Measurements from ENCODE around the gene ATP2A3. TPM values are rescaled to one million over a fixed set of nuclear protein-coding genes. Genes with fewer than 3 reads are reported as not detected.

ATP2A3 gene
- total RNA-seq, 1 donor from 2014 or later, result 147 TPM

DNA sequence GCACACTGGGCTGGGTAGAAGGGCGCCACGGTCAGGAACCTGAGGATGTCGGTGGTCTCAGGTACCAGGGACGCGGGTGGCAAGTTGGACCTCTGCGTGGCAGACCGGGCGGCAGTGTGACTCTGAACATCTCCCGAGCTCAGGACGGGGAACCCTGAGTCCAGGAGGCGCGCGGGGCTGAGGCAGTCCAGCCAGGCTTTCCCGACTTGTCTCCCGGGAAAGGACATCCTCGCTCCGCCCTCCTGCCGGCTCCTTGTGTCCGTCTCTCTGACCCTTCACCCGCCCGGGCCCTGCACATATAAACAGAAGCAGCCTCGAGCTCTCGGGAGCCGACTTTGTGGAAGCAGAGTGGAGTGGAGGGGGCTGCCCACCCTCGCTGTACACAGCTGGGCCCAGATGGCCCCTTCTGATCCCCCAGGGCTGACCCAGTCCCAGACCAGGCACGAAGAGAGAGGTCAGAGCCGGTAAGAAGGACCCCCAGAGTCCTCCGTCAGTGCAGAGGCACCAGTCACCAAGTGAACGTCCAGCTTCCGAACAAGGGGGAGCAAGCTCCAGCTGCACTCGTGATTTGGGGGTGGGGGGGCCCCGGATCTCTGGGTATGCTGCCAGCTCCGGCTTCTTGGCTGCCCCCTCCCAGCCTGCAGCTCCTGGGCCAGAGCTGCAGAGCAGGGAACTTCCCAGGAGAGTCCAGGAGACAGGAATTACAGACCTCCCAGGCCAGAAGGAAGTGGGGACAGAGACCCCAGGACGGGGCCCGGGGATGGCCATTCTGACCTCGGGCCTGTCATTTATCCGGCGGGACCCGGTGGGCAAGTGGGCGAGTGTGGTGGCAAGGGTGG is 39.5 kb downstream of the ATP2A3 start:
- H3K27ac Mint-ChIP-seq, result no peak overlapping the region
- H3K4me1 Mint-ChIP-seq (ENCODE audit: low read depth), result no peaks in the 10 kb centered on the region
- no peak overlapping the region for H3K4me3 Mint-ChIP-seq (ENCODE audit: low read depth)
- no peak for DNase-seq (ENCODE audit: low spot score)
- peaks cover 35% of the 10 kb centered on the region for H3K36me3 Mint-ChIP-seq (ENCODE audit: low read depth)
- H3K27me3 Mint-ChIP-seq (ENCODE audit: low read depth), result no peaks in the 10 kb centered on the region
- no peaks in the 10 kb centered on the region for H3K9me3 Mint-ChIP-seq
- intact Hi-C loops (cut with micrococcal nuclease), result no loop called here

DNA sequence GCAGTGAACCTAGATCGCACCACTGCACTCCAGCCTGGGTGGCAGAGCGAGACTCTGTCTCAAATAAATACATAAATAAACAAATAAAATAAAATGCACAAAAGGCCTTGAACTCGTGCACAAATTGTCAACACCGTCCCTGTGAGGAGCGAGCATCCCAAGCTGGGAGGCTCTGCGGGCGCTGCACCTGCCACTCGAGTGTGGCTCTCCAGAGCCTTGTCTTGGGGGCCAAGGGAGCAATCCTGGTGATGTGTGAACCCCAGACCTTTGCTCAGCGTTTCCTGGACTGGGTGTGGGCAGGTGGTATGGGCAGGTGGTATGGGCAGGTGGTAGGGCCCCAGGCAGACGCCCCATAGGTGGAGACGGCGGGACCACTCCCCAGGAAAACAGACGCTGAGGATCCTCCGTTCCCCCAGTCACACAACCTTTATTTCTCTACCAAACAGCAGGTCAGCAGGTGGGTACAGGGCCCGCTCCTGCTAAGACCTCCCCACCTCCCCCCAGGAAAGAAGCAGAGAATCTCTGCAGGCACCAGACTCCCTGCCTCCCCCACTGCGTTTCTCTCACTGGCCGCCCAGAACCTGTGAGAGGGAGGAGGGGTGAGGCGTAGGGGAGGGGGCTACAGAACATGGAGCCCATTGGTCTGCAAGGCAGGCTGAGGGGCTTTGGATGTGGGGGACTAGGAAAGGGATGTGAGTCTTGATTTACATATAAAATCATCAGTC is 40.6 kb downstream of the ATP2A3 start:
- intact Hi-C loops (cut with micrococcal nuclease), result no loop called here
- H3K4me1 Mint-ChIP-seq (ENCODE audit: low read depth), result no peaks in the 10 kb centered on the region
- no peak overlapping the region for H3K27ac Mint-ChIP-seq
- H3K9me3 Mint-ChIP-seq, result no peaks in the 10 kb centered on the region
- peaks cover 29% of the 10 kb centered on the region for H3K36me3 Mint-ChIP-seq (ENCODE audit: low read depth)
- no peaks in the 10 kb centered on the region for H3K27me3 Mint-ChIP-seq (ENCODE audit: low read depth)
- no peak overlapping the region for H3K4me3 Mint-ChIP-seq (ENCODE audit: low read depth)
- no peak for DNase-seq (ENCODE audit: low spot score)

GRCh38 chr17:3922765-3923164 is 41.5 kb downstream of the ATP2A3 start:
- no peak for DNase-seq (ENCODE audit: low spot score)
- intact Hi-C loops (cut with micrococcal nuclease), result no loop called here
- no peak overlapping the region for H3K27ac Mint-ChIP-seq
- H3K36me3 Mint-ChIP-seq (ENCODE audit: low read depth), result peaks cover 23% of the 10 kb centered on the region
- peaks cover 3% of the 10 kb centered on the region for H3K4me1 Mint-ChIP-seq (ENCODE audit: low read depth)
- H3K9me3 Mint-ChIP-seq, result no peaks in the 10 kb centered on the region
- no peaks in the 10 kb centered on the region for H3K27me3 Mint-ChIP-seq (ENCODE audit: low read depth)
- H3K4me3 Mint-ChIP-seq (ENCODE audit: low read depth), result no peak overlapping the region

GRCh38 chr17:3921502-3922319 is 42.5 kb downstream of the ATP2A3 start:
- intact Hi-C loops (cut with micrococcal nuclease), result no loop called here
- H3K27ac Mint-ChIP-seq, result no peak overlapping the region
- H3K27me3 Mint-ChIP-seq (ENCODE audit: low read depth), result no peaks in the 10 kb centered on the region
- no peak for DNase-seq (ENCODE audit: low spot score)
- no peaks in the 10 kb centered on the region for H3K9me3 Mint-ChIP-seq
- H3K4me3 Mint-ChIP-seq (ENCODE audit: low read depth), result no peak overlapping the region
- peaks cover 6% of the 10 kb centered on the region for H3K4me1 Mint-ChIP-seq (ENCODE audit: low read depth)
- H3K36me3 Mint-ChIP-seq (ENCODE audit: low read depth), result peaks cover 18% of the 10 kb centered on the region

GRCh38 chr17:3921006-3921405 is 43.2 kb downstream of the ATP2A3 start:
- peaks cover 16% of the 10 kb centered on the region for H3K36me3 Mint-ChIP-seq (ENCODE audit: low read depth)
- H3K4me1 Mint-ChIP-seq (ENCODE audit: low read depth), result peaks cover 8% of the 10 kb centered on the region
- intact Hi-C loops (cut with micrococcal nuclease), result no loop called here
- H3K27ac Mint-ChIP-seq, result no peak overlapping the region
- no peaks in the 10 kb centered on the region for H3K9me3 Mint-ChIP-seq
- no peaks in the 10 kb centered on the region for H3K27me3 Mint-ChIP-seq (ENCODE audit: low read depth)
- H3K4me3 Mint-ChIP-seq (ENCODE audit: low read depth), result no peak overlapping the region
- DNase-seq (ENCODE audit: low spot score), result no peak

DNA sequence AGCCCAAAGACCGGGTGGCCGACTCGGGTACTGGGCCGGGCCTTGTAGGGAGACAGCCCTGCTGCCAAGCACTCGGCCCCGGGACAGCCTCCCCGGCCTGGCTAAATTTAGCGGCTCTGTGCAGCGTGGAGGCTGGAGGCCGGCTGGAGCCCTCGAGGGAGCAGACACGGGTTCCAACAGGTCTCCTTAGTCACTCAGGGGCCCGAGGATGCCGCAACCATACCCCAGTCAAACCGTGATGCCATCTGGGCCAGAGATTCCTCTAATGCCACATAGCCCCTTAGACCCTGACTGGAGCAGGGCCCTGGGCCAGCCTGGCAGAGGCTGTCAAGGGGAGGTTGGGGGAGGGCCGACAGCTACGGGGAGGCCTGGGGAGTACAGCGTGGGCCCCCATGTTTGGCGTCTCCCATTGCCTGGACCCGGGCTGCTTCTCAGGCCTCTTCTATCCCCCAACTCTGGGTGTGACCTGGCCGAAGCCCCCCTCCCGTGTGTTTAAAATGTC is 45.1 kb downstream of the ATP2A3 start:
- Mint-ChIP-seq H3K27me3 (ENCODE audit: low read depth) (no peaks in the 10 kb centered on the region), H3K27ac (no peak overlapping the region), H3K36me3 (ENCODE audit: low read depth) (peaks cover 8% of the 10 kb centered on the region), H3K4me3 (ENCODE audit: low read depth) (no peak overlapping the region), H3K4me1 (ENCODE audit: low read depth) (peaks cover 22% of the 10 kb centered on the region), H3K9me3 (no peaks in the 10 kb centered on the region)
- no peak for DNase-seq (ENCODE audit: low spot score)
- intact Hi-C loops (cut with micrococcal nuclease), result no loop called here

DNA sequence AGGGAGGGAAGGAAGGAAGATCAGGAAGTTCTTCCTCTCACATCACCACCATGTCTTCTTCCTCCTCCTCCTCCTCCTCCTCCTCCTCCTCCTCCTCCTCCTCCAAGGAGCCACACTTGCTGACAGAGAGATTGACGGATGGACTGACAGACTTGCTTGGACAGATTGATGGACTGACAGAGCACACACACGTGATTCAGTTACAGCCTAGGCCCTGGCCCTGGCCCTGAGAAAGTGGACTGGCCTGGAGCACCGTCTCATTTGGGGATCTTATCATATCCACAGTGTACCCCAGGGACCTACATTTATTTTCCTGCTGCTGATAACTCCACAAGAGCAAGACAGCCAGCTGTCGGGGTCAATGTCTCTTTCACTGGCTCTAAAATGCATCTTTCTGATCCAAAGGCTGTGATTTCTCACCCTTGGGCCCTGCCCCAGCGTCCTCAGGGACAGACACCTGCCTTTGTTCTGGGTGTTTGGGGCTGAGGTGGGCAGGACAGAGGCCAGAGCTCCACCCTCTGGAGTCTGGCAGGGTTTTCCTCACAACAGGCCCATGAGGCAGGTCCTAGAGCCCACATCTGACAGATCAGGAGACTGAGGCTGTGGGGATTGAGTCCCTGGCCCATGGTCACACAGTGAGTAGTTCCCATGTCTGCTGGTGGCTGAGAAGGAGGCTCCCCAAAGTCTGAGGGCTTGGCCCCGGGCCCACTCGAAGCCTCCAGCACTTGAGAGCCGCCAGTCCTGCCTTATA is 45.7 kb downstream of the ATP2A3 start:
- H3K4me1 Mint-ChIP-seq (ENCODE audit: low read depth), result peaks cover 29% of the 10 kb centered on the region
- no peak overlapping the region for H3K4me3 Mint-ChIP-seq (ENCODE audit: low read depth)
- intact Hi-C loops (cut with micrococcal nuclease), result no loop called here
- H3K27me3 Mint-ChIP-seq (ENCODE audit: low read depth), result no peaks in the 10 kb centered on the region
- peaks cover 3% of the 10 kb centered on the region for H3K36me3 Mint-ChIP-seq (ENCODE audit: low read depth)
- no peak for DNase-seq (ENCODE audit: low spot score)
- peak overlapping the region; percentile 62 for H3K27ac Mint-ChIP-seq
- no peaks in the 10 kb centered on the region for H3K9me3 Mint-ChIP-seq

- Mint-ChIP-seq H3K9me3 (no peaks in the 10 kb centered on the region), H3K27me3 (ENCODE audit: low read depth) (no peaks in the 10 kb centered on the region), H3K4me3 (ENCODE audit: low read depth) (no peak overlapping the region), H3K27ac (no peak overlapping the region), H3K4me1 (ENCODE audit: low read depth) (peaks cover 32% of the 10 kb centered on the region), H3K36me3 (ENCODE audit: low read depth) (no peaks in the 10 kb centered on the region)
- no peak for DNase-seq (ENCODE audit: low spot score)
- intact Hi-C loops (cut with micrococcal nuclease), result no loop called here
Measured at GRCh38 chr17:3917391-3917931, 46.8 kb downstream of the ATP2A3 start.

DNA sequence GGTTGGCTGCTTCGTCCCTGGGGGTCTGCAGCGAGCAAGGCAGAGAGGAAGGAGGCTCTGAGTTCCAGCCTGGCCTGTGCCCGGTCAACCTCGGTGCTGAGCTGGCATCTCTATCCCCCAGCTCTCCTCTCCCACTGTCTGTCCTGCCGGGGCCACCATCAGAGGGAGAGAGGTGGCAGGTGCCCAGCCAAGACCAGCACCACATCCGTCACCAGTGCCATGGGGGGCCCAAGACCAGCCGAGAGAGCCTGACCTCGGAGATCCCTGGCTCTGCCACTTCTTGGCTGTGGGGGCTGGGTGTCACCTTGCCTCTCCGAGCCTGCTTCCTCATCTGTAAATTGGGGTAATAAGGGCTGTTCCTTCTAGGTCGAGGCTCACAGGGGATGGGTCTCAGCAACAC is 47.4 kb downstream of the ATP2A3 start:
- no peaks in the 10 kb centered on the region for H3K27me3 Mint-ChIP-seq (ENCODE audit: low read depth)
- H3K36me3 Mint-ChIP-seq (ENCODE audit: low read depth), result no peaks in the 10 kb centered on the region
- H3K4me1 Mint-ChIP-seq (ENCODE audit: low read depth), result peaks cover 34% of the 10 kb centered on the region
- no peak overlapping the region for H3K4me3 Mint-ChIP-seq (ENCODE audit: low read depth)
- DNase-seq (ENCODE audit: low spot score), result no peak
- peak overlapping the region; percentile 72 for H3K27ac Mint-ChIP-seq
- intact Hi-C loops (cut with micrococcal nuclease), result no loop called here
- H3K9me3 Mint-ChIP-seq, result no peaks in the 10 kb centered on the region

GRCh38 chr17:3915995-3916696 is 48.1 kb downstream of the ATP2A3 start, which contains the start of gene P2RX1:
Gene P2RX1, minus strand, starts transcription at chr17:3916465. Its CDS starts 240 bp downstream, at chr17:3916225.
- intact Hi-C loops (cut with micrococcal nuclease), result no loop called here
- H3K9me3 Mint-ChIP-seq, result no peaks in the 10 kb centered on the region
- no peaks in the 10 kb centered on the region for H3K27me3 Mint-ChIP-seq (ENCODE audit: low read depth)
- H3K36me3 Mint-ChIP-seq (ENCODE audit: low read depth), result no peaks in the 10 kb centered on the region
- H3K4me3 Mint-ChIP-seq (ENCODE audit: low read depth), result peak within 1 kb of the TSS; percentile 67
- DNase-seq (ENCODE audit: low spot score), result peak; percentile 40
- peaks cover 39% of the 10 kb centered on the region for H3K4me1 Mint-ChIP-seq (ENCODE audit: low read depth)
- H3K27ac Mint-ChIP-seq, result peak within 1 kb of the TSS; percentile 72

DNA sequence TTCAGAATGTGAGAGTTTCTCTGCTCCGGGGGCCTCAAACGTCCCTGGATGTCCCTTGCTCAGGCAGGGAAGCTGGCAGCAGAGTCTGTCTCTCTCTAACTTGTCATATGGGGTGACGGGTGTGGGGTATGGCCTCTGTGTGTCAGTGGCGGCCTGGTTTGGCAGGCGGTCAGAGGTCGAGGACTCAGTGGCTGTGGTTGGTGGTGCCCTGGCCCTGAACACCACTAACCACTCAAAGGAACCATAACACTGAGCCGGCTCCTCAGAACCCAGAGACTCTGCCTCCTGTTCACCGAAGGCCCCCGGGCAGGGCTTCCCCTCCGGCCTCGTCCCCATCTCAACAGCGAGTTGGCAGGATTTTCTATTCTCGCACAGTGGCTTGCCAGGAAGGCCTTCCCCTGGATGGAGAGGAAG is 48.6 kb downstream of the ATP2A3 start:
- intact Hi-C loops (cut with micrococcal nuclease), result no loop called here
- Mint-ChIP-seq H3K36me3 (ENCODE audit: low read depth) (no peaks in the 10 kb centered on the region), H3K4me3 (ENCODE audit: low read depth) (peak overlapping the region; percentile 67), H3K27ac (peak overlapping the region; percentile 72), H3K9me3 (no peaks in the 10 kb centered on the region), H3K4me1 (ENCODE audit: low read depth) (peaks cover 40% of the 10 kb centered on the region), H3K27me3 (ENCODE audit: low read depth) (no peaks in the 10 kb centered on the region)
- DNase-seq (ENCODE audit: low spot score), result no peak
